Skeletal muscle satellite cell (primary cell): Measurements from ENCODE around the gene AJM1.
"Not testable (repeated sequence)": the region's sequence is repeated elsewhere in the genome, so short reads cannot be mapped to it uniquely, and the experiment has no call there.

Experiments used
- H3K27me3 ChIP-seq: 2 replicates; pipeline ENCODE4 v1.7.0; 2013; ENCODE audit warnings: low read length; ENCODE audit not compliant: control insufficient read depth, insufficient read depth
- H3K36me3 ChIP-seq: 2 replicates; pipeline ENCODE4 v1.7.0; 2013; ENCODE audit warnings: mild to moderate bottlenecking, control low read depth, low read length; ENCODE audit not compliant: insufficient read depth
- H3K4me1 ChIP-seq: 2 replicates; pipeline ENCODE4 v1.7.0; 2013; ENCODE audit warnings: low read length; ENCODE audit not compliant: control insufficient read depth, insufficient read depth
- H3K4me2 ChIP-seq: 2 replicates; pipeline ENCODE4 v1.7.0; 2013; ENCODE audit warnings: mild to moderate bottlenecking, low read length
- H3K4me3 ChIP-seq: 2 replicates; pipeline ENCODE4 v1.7.0; 2013; ENCODE audit warnings: low read length
- H3K9ac ChIP-seq: 2 replicates; pipeline ENCODE4 v1.7.0; 2013; ENCODE audit warnings: mild to moderate bottlenecking, low read depth, low read length, moderate library complexity
- H3K9me3 ChIP-seq: replicated peaks from 2 replicates; pipeline ENCODE4 v1.7.0; 2013; ENCODE audit warnings: mild to moderate bottlenecking, control low read depth, low read length

Gene AJM1

DNA sequence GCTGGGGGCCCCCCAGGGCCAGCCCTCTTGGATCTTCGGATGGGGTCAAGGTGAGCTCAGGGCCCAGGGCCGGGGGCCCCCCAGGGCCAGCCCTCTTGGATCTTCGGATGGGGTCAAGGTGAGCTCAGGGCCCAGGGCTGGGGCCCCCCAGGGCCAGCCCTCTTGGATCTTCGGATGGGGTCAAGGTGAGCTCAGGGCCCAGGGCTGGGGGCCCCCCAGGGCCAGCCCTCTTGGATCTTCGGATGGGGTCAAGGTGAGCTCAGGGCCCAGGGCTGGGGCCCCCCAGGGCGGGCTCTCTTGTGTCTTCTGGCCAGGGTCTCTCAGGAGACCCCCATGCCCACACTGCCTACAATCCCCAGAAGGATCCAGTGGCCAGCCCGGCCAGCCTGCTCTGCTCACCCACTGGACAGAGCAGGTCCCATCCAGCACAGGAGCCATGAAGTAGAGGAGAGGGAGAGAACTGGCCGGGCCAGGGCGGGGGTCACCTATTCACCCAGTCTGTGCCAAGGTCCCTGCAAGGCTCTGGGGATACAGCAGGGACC is 39.2 kb upstream of the AJM1 start:
- Histone ChIP-seq H3K27me3 (peaks cover 36% of the 10 kb centered on the region), H3K4me1 (peaks cover 13% of the 10 kb centered on the region)
- H3K9ac ChIP-seq, H3K36me3 ChIP-seq, H3K9me3 ChIP-seq, H3K4me2 ChIP-seq, H3K4me3 ChIP-seq: not testable (repeated sequence)

DNA sequence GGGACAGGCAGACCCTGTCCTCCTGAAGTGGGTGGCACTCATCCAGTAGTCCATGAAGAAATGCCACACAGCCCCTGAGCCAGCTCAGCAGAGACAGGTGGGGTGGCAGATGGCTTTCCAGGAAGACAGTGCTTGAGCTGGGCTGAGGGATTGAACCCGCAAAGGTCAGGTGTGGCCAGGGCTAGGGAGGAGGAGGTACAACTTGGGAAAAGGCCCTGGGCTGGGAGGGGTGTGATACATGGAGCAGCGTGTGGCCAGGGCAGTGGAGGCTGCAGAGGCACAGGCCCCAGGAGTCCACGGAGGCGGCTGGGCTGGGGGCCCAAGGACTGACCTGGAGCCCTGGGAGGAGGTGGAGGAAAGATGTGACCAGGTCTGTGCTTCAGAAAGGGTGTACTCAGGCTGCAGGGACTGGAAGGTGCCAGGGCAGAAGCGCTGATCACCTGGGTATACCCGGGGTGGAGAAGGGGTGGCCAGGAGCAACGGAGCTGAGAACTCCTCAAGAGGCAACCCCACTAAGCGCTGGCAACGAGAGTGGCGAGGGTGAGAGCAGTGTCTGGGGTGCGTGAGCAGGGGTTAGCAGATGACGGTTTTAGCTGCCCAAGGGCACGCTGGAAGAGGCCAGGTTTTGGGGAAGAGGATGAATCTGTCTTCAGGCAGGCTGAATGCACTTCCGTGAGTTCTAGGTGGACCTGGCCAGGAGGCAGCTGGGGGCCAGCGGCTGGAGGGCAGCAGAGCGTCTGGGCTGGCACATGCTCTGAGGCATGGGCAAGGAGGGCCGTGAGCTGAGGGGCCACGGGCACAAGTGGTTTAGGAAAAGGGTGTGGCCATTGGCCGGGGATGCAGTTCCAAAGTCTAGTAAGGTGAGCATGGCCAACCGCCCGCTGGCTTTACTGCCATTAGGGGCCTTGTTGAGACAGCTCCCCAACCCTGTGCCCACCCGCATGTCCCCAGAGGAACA is 38.4 kb upstream of the AJM1 start:
- Histone ChIP-seq H3K9ac (no peak overlapping the region), H3K27me3 (peaks cover 33% of the 10 kb centered on the region), H3K4me2 (no peak overlapping the region), H3K9me3 (no peaks in the 10 kb centered on the region), H3K36me3 (no peaks in the 10 kb centered on the region), H3K4me1 (peaks cover 14% of the 10 kb centered on the region), H3K4me3 (no peak overlapping the region)

DNA sequence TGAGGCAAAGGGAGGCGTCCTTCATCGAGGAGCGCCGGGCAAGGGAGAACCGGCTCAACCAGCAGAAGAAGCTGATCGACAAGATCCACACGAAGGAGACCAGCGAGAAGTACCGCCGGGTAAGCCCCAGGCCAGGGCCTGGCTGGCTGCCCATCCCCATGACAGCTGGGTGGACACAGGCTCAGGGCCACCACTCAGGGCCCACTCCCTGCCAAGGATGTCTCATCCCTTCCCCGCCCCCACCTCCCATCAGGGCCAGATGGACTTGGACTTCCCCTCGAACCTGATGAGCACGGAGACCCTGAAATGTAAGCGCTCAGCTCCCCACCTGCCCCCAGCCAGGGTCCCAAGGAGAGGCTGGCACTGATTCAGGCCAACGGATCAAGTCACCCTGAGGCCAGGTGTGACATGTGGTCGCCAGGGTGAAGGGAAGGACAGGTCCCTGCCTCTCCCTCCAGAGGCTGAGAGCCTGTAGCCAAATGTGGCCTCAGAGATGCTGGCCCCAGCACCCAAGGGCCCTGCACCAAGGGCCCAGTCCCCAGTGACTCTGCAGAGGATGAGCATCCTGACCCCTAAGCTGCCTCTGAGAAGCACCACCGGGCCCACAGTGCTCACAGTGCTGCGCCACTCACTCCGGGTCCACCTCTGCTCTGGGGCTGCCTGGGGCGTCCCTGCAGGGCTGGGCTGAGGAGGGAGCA is 37.6 kb upstream of the AJM1 start:
- H3K9me3 ChIP-seq = no peaks in the 10 kb centered on the region
- no peak overlapping the region for H3K4me2 ChIP-seq
- H3K9ac ChIP-seq = no peak overlapping the region
- H3K4me1 ChIP-seq = peaks cover 20% of the 10 kb centered on the region
- H3K4me3 ChIP-seq = no peak overlapping the region
- peaks cover 25% of the 10 kb centered on the region for H3K27me3 ChIP-seq
- H3K36me3 ChIP-seq = no peaks in the 10 kb centered on the region

DNA sequence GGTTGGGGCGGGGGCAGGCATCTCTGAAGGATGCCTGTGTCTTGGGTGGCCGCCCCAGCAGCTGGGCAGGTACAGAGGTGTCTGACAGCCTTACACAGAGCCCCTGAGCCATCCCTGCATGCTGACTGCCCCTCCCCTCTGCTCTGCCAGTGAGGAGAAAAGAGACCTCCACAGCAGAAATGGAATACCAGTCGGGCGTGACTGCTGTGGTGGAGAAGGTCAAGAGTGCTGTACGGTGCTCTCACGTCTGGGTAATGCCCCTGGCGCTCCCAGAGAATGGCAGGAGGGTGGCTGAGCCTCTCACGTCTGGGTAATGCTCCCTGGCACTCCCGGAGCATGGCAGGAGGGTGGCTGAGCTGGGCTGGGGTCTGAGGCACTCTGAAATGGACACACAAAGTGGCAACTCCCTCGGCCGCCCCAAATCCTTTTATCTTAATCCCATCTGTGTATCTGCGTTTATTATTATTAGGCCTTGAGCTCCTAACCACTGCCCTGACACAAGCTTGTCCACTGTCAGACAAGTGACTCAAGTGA is 37.0 kb upstream of the AJM1 start:
- H3K9ac ChIP-seq = no peak overlapping the region
- H3K27me3 ChIP-seq = peaks cover 21% of the 10 kb centered on the region
- H3K36me3 ChIP-seq = no peaks in the 10 kb centered on the region
- H3K4me2 ChIP-seq = no peak overlapping the region
- H3K4me1 ChIP-seq = peaks cover 21% of the 10 kb centered on the region
- H3K4me3 ChIP-seq = no peak overlapping the region
- no peaks in the 10 kb centered on the region for H3K9me3 ChIP-seq

DNA sequence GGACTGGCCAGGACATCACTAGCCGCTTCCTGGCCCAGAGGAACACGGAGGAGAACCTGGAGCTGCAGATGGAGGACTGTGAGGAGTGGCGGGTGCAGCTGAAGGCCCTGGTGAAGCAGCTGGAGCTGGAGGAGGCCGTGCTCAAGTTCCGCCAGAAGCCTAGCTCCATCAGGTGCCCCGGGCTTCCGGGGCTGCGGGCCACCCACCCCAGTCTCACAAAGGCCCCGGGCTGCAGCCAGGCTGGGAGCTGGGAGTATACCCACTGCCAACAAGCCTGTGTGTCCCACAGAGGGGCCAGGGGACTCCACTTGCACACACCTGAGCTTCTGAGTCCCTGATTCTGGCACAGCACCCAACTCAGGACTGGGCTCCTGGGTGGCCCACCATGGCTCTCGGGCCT is 36.2 kb upstream of the AJM1 start:
- Histone ChIP-seq H3K27me3 (peaks cover 13% of the 10 kb centered on the region), H3K9me3 (no peaks in the 10 kb centered on the region), H3K4me2 (peak overlapping the region; percentile 35), H3K4me1 (peaks cover 21% of the 10 kb centered on the region), H3K9ac (no peak overlapping the region), H3K36me3 (peaks cover 5% of the 10 kb centered on the region), H3K4me3 (no peak overlapping the region)

DNA sequence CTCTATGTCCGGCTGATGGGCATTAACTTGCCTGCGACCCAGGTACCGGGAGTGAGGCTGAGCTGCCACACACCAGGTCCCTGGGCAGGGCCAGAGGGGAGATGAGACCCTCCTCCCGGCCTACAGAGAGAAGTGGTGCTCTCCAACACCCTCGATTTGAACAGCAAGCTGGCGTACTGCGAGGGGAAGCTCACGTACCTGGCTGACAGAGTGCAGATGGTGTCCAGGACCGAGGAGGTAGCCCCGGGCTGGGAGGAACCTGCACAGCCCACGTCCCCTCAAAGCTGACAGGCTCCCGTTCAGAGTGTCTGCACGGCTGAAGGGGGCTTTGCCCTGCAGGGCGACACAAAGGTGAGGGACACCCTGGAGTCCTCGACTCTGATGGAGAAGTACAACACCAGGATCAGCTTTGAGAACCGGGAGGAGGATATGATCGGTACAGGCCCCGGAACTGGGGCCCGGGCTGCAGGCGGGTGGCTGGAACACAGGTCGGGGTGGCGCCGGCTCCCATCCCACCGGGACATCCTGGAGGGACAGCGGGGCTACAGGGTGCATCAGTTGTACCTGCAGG is 35.6 kb upstream of the AJM1 start:
- Histone ChIP-seq H3K4me3 (peak overlapping the region; percentile 87), H3K4me2 (peak overlapping the region; percentile 100), H3K36me3 (peaks cover 5% of the 10 kb centered on the region), H3K27me3 (peaks cover 9% of the 10 kb centered on the region), H3K9me3 (no peaks in the 10 kb centered on the region), H3K4me1 (peaks cover 21% of the 10 kb centered on the region), H3K9ac (peak overlapping the region; percentile 93)

DNA sequence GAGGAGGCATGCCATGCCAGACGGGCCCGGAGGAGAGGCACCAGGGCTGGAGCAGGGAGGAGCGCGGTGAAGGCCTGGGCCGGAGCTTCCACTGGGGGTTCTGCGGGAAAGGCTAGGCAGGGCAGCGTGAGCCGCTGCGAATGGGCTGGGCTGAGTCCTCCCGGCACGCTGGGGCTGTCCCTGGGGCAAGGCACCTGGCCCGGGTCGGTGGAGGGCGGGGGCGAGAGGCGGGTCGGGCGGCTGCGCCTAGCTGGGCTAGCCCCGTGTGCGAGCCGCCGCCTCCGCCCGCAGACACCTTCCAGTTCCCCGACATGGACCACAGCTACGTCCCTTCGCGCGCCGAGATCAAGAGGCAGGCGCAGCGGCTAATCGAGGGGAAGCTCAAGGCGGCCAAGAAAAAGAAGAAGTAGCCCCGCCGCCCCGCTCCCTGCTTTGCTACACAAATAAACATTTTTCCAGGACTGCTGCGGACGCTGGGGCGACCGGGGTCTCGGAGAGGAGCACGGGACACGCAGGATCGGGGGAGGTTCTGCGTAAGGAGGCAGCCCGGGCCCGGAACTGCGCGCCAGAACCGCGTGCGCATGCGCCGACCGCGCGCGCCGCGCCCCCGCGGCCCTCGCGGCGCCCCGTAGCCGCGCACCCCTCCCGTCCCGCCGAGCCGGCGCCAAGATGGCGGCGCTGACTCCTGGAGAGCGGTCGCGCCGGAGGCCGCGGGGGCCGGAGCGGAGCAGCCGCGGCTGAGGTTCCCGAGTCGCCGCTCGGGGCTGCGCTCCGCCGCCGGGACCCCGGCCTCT is 34.8 kb upstream of the AJM1 start, which contains the start of gene RABL6:
Gene RABL6 (plus strand): TSS at position 668 of the 794 bp plus-strand sequence. CDS start 249 bp downstream, outside the sequence.
- H3K4me3 ChIP-seq = peak within 1 kb of the TSS; percentile 87
- H3K36me3 ChIP-seq = peaks cover 6% of the 10 kb centered on the region
- no peaks in the 10 kb centered on the region for H3K9me3 ChIP-seq
- peak within 1 kb of the TSS; percentile 93 for H3K9ac ChIP-seq
- peaks cover 21% of the 10 kb centered on the region for H3K4me1 ChIP-seq
- peak within 1 kb of the TSS; percentile 100 for H3K4me2 ChIP-seq
- peaks cover 1% of the 10 kb centered on the region for H3K27me3 ChIP-seq

DNA sequence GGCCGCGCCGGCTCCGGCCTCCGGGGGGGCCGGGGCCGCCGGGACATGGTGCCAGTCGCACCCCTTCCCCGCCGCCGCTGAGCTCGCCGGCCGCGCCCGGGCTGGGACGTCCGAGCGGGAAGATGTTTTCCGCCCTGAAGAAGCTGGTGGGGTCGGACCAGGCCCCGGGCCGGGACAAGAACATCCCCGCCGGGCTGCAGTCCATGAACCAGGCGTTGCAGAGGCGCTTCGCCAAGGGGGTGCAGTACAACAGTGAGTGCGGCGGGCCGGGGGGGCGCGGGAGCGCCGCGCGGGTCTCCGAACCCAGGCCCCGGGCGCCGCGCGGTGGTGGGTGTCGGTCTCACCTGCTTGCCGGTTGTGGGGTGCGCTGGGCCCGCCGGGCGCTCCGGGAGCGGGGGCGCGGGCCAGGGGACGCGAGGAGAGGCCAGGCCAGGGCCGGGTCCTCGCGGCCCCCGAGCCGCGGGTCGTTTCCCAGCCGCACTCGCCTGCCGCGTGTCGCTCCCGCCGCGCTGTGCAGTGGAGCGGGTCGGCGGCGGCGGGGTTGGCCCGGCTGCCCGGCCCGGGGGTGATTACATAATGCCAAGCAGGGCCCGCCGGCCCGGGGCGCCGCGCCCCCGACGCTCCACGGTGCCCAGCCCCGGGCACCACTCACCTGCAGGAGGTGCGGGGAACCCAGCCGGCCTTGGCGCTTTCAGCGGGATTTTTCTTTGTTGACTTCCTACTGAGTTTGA is 34.0 kb upstream of the AJM1 start:
- Histone ChIP-seq H3K27me3 (no peaks in the 10 kb centered on the region), H3K9me3 (no peaks in the 10 kb centered on the region), H3K36me3 (peaks cover 14% of the 10 kb centered on the region), H3K4me2 (peak overlapping the region; percentile 100), H3K9ac (peak overlapping the region; percentile 93), H3K4me3 (peak overlapping the region; percentile 87), H3K4me1 (peaks cover 21% of the 10 kb centered on the region)

DNA sequence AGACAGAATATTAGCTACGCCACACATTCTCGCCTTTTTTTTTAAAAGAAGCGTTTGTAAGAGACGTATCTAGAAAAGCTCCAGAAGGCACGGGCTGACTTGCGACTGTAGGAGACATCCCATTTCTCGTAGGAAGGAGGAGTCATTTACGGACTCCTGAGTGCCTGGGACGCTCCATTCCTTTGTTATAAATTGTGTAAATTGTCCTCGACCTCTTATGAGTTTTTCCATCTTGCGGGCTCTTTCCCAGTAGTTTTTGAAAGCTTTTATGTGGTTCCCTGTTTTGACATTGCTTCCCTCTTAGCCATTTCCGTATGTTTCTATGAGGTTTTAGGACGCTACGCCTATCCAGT is 33.5 kb upstream of the AJM1 start:
- Histone ChIP-seq H3K4me1 (peaks cover 21% of the 10 kb centered on the region), H3K9me3 (no peaks in the 10 kb centered on the region), H3K27me3 (no peaks in the 10 kb centered on the region), H3K36me3 (peaks cover 16% of the 10 kb centered on the region), H3K4me3 (peak overlapping the region; percentile 87), H3K4me2 (peak overlapping the region; percentile 100), H3K9ac (peak overlapping the region; percentile 93)

DNA sequence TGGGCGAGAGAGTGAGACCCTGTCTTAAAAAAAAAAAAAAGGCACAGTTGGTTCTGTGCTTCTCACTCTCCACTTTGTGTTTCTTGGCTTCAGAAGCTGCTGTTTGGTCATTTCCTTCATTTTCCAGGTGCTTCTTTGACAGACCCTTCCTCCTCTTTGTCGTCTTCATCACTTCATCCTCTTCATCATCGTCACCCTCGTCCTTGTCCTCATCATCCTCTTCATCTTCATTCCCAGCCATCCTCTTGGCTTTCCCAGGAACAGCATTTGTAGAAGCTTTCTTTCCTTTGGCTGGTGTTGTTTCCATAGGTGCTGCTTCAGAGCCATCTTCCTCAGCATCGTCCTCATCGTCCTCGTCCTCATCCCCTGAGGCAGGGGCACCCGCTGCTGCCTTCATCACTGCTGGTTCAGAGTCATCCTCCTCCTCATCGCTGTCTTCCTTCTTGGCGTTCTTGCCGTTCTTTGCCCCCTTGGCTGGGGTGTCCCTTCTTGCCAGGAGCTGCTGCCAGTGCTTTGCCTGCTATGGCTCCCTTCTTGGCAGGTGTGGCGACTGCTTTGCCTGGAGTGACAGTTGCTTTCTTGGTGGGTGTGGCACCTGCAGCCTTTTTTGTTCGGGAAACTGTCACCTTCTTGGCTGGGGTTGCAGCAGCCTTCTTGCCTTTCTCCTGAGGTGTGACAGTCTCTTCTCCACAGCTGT is 27.4 kb upstream of the AJM1 start:
- H3K27me3 ChIP-seq = no peaks in the 10 kb centered on the region
- peaks cover 3% of the 10 kb centered on the region for H3K4me1 ChIP-seq
- no peak overlapping the region for H3K9ac ChIP-seq
- H3K36me3 ChIP-seq = peaks cover 26% of the 10 kb centered on the region
- no peak overlapping the region for H3K4me3 ChIP-seq
- H3K9me3 ChIP-seq = no peaks in the 10 kb centered on the region
- H3K4me2 ChIP-seq = no peak overlapping the region
